ENCODE measurements around the gene AIFM2.

The AIFM2 gene

GRCh38 chr10:70066190-70066589 lies 66.4 kb downstream of the AIFM2 start:
- no peak for TF ChIP-seq CTCF (IDR thresholded peaks at IDR 0.05; ENCODE audit: insufficient read depth, low read length, poor library complexity, severe bottlenecking)
- no peaks in the 10 kb centered on the region for H3K27me3 ChIP-seq (replicated peaks; ENCODE audit: control insufficient read depth, insufficient read depth, low read length)
- H3K36me3 ChIP-seq (ENCODE audit: control insufficient read depth, insufficient read depth, low read length) = no peaks in the 10 kb centered on the region

DNA sequence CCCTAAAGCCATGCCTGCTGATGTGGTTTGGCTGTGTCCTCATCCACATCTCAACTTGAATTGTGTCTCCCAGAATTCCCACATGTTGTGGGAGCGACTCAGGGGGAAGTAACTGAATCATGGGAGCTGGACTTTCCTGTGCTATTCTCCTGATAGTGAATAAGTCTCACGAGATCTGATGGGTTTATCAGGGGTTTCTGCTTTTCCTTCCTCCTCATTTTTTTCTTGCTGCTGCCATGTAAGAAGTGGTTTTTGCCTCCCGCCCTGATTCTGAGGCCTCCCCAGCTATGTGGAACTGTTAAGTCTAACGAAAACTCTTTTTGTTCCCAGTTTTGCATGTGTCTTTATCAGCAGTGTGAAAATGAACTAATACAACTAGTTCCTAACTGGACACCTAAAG lies 68.1 kb downstream of the AIFM2 start:
- no peak overlapping the region for H3K4me3 ChIP-seq (replicated peaks; ENCODE audit: low read depth, low read length)
- H3K27me3 ChIP-seq (replicated peaks; ENCODE audit: control insufficient read depth, insufficient read depth, low read length) = peaks cover 2% of the 10 kb centered on the region; the same call in 1 of the 2 replicates
- no peaks in the 10 kb centered on the region for H3K36me3 ChIP-seq (ENCODE audit: control insufficient read depth, insufficient read depth, low read length)
- no peak for TF ChIP-seq CTCF (IDR thresholded peaks at IDR 0.05; ENCODE audit: insufficient read depth, low read length, poor library complexity, severe bottlenecking)
- no peak for DNase-seq (ENCODE audit: extremely low read depth, insufficient read length)

More at GRCh38 chr10:70066190-70066589, 66.4 kb downstream of the AIFM2 start:
- no peak overlapping the region for H3K4me3 ChIP-seq (replicated peaks; ENCODE audit: low read depth, low read length)
- DNase-seq (ENCODE audit: extremely low read depth, insufficient read length) = no peak

DNA sequence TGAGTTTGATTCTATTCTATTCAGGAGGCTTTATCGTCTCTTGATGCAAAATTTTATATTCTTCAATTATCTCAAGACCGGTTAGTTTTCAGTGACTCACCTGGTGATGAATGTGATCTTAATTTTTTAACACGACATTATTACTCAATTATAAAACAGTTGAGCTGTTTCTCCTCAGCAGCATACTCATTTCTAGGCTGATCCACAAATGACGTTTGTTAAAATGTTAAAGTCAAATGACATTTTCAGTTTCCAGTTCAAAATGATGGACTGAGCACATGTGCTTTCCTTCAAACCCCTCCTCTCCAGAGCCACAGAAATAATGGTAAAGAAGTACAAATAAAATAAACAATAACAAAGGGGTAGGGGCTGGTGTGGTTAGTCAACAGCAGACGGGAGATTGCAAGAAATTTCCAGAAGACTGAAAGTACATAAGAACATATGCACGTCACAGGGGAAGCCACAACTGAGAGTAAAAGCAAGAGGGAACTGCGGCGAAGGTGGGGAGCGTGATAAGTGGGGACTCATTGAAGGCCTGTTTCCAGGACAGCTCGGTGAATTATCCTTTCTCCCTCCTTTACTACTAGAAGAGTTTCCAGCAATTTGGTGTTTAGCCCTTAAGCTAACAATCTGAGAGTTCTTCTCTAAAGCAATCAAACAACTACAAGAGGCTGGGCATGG lies 69.1 kb downstream of the AIFM2 start:
- H3K4me3 ChIP-seq (replicated peaks; ENCODE audit: low read depth, low read length) = no peak overlapping the region
- H3K27me3 ChIP-seq (replicated peaks; ENCODE audit: control insufficient read depth, insufficient read depth, low read length) = peaks cover 2% of the 10 kb centered on the region; the same call in 1 of the 2 replicates
- no peaks in the 10 kb centered on the region for H3K36me3 ChIP-seq (ENCODE audit: control insufficient read depth, insufficient read depth, low read length)
- no peak for DNase-seq (ENCODE audit: extremely low read depth, insufficient read length)
- TF ChIP-seq CTCF (IDR thresholded peaks at IDR 0.05; ENCODE audit: insufficient read depth, low read length, poor library complexity, severe bottlenecking) = no peak
